Measurements from ENCODE around the gene AP4M1. TPM values are rescaled to one million over a fixed set of nuclear protein-coding genes. Genes with fewer than 3 reads are reported as not detected.
A peak's percentile ranks its signal among the peaks of the same experiment; 100 is the strongest.

Gene AP4M1
- total and polyA plus RNA-seq, 2 experiments from 2014 or later, result 16.2 to 18.7 TPM

DNA sequence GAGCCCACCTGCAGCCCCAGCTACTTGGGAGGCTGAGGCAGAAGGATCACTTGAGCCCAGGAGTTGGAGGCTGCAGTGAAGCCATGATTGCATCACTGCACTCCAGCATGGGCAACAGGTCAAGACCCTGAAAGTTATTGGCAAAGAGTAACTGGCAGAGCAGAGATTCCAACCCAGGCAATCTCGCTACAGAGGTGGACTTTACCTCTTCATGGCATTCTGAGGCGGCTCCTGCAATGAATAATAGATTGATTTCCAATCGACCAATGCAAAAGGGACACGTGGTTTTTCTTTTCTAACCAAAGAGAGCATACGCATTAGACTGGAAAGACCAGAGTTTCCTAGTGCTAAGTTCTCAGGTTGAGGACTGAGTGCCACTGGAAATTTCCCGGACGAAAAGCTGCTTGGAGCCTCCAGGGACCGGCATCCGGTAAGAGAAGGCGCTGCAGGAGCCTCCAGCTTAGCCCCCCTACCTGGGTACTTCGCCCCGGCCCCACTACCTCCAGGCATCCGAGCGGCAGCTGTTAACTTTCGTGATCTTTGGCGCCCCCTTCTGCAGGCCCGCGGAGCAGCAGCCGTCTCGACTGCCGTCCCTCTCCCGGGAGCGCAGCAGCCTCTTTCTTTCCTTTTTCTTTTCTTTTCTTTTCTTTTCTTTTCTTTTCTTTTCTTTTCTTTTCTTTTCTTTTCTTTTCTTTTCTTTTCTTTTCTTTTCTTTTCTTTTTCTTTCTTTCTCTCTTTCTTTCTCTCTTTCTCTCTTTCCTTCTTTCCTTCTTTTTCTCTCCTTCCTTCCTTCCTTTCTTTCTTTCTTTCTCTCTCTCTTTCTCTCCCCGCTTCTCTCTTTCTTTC, 29.4 kb downstream of the AP4M1 start:
- 9 to 12% methylated on average over 24 of the region's 24 CpGs for WGBS, 2 experiments (ENCODE audit: low coverage in 1 of 2, low lambda C conversion rate in 2 of 2, missing lambda C conversion rate in 2 of 2)
- Histone ChIP-seq H3K4me2 (ENCODE audit: unreplicated experiment) (peak overlapping the region; percentile 78), H3K9me3 (ENCODE audit: low read depth) (no peaks in the 10 kb centered on the region), H3F3A (ENCODE audit: insufficient read depth) (peaks cover 4% of the 10 kb centered on the region; the same call in 1 of the 2 replicates), H3K9ac (peak overlapping the region; percentile 51), H4K20me1 (ENCODE audit: insufficient read depth) (no peaks in the 10 kb centered on the region), H3K27me3 (replicated peaks; ENCODE audit: insufficient read depth) (no peaks in the 10 kb centered on the region), H3K4me1 (ENCODE audit: insufficient read depth) (peaks cover 3% of the 10 kb centered on the region; the same call in 1 of the 2 replicates), H3K36me3 (ENCODE audit: low read depth) (no peaks in the 10 kb centered on the region), H2AFZ (peak overlapping the region; percentile 86), H3K27ac (no peak overlapping the region), H3K9me2 (ENCODE audit: insufficient read depth) (no peaks in the 10 kb centered on the region), H3K4me3 (peak overlapping the region; percentile 64), H3K79me2 (ENCODE audit: insufficient read depth) (0 out of 2 replicates have a peak, but pooled peaks cover under 1% of the 10 kb centered on the region)
- TF ChIP-seq EZH2 (IDR thresholded peaks at IDR 0.05; ENCODE audit: insufficient read depth, poor library complexity, severe bottlenecking) (no peak), EZH2phosphoT487 (IDR thresholded peaks at IDR 0.05; ENCODE audit: insufficient read depth, low read depth) (no peak)
- DNase-seq, result peak; percentile 76
- in situ Hi-C loops (cut with MboI), result no loop called here

DNA sequence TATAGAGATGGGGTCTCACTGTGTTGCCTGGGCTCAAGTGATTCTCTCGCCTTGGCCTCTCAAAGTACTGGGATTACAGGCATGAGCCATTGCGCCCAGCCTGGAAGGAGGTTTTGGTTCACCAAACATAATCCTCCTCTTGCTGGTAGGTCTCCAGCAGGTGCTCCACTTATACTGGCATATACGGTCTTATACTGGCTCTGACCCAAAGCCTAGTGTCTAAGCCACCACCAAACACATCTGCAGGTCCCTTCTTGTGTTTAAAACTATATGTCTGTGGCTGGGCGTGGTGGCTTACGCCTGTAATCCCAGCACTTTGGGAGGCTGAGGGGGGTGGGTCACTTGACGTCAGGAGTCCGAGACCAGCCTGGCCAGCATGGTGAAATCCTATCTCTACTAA, 30.7 kb downstream of the AP4M1 start:
- Histone ChIP-seq H3K9me3 (ENCODE audit: low read depth) (no peaks in the 10 kb centered on the region), H3K9ac (no peak overlapping the region), H3K4me2 (ENCODE audit: unreplicated experiment) (no peak overlapping the region), H3K4me3 (no peak overlapping the region), H4K20me1 (ENCODE audit: insufficient read depth) (no peaks in the 10 kb centered on the region), H3K4me1 (ENCODE audit: insufficient read depth) (peaks cover 3% of the 10 kb centered on the region; the same call in 1 of the 2 replicates), H3K27ac (no peak overlapping the region), H3K36me3 (ENCODE audit: low read depth) (no peaks in the 10 kb centered on the region), H3K79me2 (ENCODE audit: insufficient read depth) (no peaks in the 10 kb centered on the region), H3K9me2 (ENCODE audit: insufficient read depth) (no peaks in the 10 kb centered on the region), H3K27me3 (replicated peaks; ENCODE audit: insufficient read depth) (no peaks in the 10 kb centered on the region), H3F3A (ENCODE audit: insufficient read depth) (no peaks in the 10 kb centered on the region), H2AFZ (no peak overlapping the region)
- no peak for DNase-seq
- in situ Hi-C loops (cut with MboI), result no loop called here
- no peak for TF ChIP-seq EZH2 (IDR thresholded peaks at IDR 0.05; ENCODE audit: insufficient read depth, poor library complexity, severe bottlenecking)
- no peak for TF ChIP-seq EZH2phosphoT487 (IDR thresholded peaks at IDR 0.05; ENCODE audit: insufficient read depth, low read depth)
- WGBS, 2 experiments (ENCODE audit: low coverage in 1 of 2, low lambda C conversion rate in 2 of 2, missing lambda C conversion rate in 2 of 2), result 33 to 34% methylated on average over 7 of the region's 7 CpGs

DNA sequence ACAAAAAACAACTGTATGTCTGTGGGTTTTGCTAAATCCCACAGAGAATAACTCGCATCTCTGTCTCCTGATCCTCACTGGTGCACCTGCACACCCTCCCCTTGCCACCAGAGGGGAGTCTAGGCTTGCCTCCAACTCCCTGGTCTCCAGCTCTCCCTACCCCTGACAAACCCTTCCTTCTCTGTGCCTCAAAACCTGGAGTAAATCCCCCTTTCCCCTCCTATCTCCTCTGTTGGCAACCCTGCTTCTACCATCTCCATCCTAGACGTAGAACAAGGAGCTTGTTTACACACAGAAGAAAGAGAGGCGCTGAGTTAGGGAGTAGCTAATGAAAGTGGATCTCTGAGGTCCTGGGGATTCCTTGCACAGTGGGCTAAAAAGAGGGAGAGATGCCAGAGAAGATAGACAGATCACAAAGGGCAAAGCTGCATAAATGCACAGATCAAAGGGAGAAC, 31.3 kb downstream of the AP4M1 start:
- Histone ChIP-seq H3K4me3 (no peak overlapping the region), H3K9me3 (ENCODE audit: low read depth) (no peaks in the 10 kb centered on the region), H3K27me3 (replicated peaks; ENCODE audit: insufficient read depth) (no peaks in the 10 kb centered on the region), H3K9ac (no peak overlapping the region), H3F3A (ENCODE audit: insufficient read depth) (no peaks in the 10 kb centered on the region), H3K27ac (no peak overlapping the region), H3K4me2 (ENCODE audit: unreplicated experiment) (no peak overlapping the region), H3K9me2 (ENCODE audit: insufficient read depth) (no peaks in the 10 kb centered on the region), H4K20me1 (ENCODE audit: insufficient read depth) (no peaks in the 10 kb centered on the region), H3K79me2 (ENCODE audit: insufficient read depth) (no peaks in the 10 kb centered on the region), H3K36me3 (ENCODE audit: low read depth) (no peaks in the 10 kb centered on the region), H2AFZ (peak overlapping the region; percentile 65; the same call in 1 of the 2 replicates), H3K4me1 (ENCODE audit: insufficient read depth) (peaks cover 3% of the 10 kb centered on the region; the same call in 1 of the 2 replicates)
- in situ Hi-C loops (cut with MboI), result no loop called here
- TF ChIP-seq EZH2phosphoT487 (IDR thresholded peaks at IDR 0.05; ENCODE audit: insufficient read depth, low read depth) (no peak), EZH2 (IDR thresholded peaks at IDR 0.05; ENCODE audit: insufficient read depth, poor library complexity, severe bottlenecking) (no peak)
- peak; percentile 74 for DNase-seq
- WGBS, 2 experiments (ENCODE audit: low coverage in 1 of 2, low lambda C conversion rate in 2 of 2, missing lambda C conversion rate in 2 of 2), result 2 to 3% methylated on average over 3 of the region's 3 CpGs

DNA sequence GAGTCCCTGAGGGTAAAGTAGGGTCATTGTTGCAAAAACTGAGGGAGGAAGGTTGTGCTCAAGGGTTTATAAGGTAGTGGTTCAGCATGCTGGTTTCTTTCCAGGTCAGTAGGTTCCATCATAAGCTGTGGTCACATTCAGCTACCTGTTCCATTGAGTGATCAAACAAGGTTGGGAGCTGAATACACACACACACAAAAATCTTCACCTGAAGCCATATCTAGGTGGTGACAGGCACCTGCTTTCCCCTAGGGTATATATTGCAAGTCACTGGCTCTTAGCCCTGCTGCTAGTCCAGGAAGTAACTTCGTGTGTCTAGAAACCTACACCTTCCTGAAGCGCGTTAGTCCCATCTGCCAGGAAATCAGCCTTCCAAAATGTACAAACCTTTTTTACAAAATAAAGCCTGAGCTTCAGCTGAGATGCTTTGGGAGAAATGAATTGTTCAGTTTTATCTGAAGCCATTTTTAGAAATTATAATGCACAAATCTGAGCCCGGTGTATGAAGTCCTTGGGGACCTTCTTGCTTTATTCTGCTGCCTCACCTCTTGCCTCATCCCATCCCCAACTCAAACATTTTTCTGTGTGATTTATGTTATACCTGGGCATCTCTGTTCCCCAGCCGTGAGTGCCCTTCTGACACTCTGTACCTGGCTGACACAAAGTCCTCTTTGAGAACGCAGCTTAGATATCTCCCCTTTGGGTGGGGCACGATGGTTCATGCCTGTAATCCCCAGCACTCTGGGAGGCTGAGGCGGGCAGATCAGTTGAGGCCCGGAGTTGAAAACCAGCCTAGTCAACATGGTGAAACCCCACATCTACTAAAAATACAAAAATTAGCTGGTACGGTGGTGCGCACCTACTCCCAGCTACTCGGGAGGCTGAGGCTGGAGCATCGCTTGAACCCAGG, 36.7 kb downstream of the AP4M1 start:
- no peaks in the 10 kb centered on the region for H3K36me3 ChIP-seq (ENCODE audit: low read depth)
- H3K79me2 ChIP-seq (ENCODE audit: insufficient read depth), result no peaks in the 10 kb centered on the region
- no peaks in the 10 kb centered on the region for H3K9me3 ChIP-seq (ENCODE audit: low read depth)
- H3F3A ChIP-seq (ENCODE audit: insufficient read depth), result no peaks in the 10 kb centered on the region
- H3K9me2 ChIP-seq (ENCODE audit: insufficient read depth), result no peaks in the 10 kb centered on the region
- in situ Hi-C loops (cut with MboI), result no loop called here
- no peak overlapping the region for H3K27ac ChIP-seq
- no peak for DNase-seq
- TF ChIP-seq EZH2phosphoT487 (IDR thresholded peaks at IDR 0.05; ENCODE audit: insufficient read depth, low read depth) (no peak), EZH2 (IDR thresholded peaks at IDR 0.05; ENCODE audit: insufficient read depth, poor library complexity, severe bottlenecking) (no peak)
- no peak overlapping the region for H2AFZ ChIP-seq
- no peak overlapping the region for H3K4me2 ChIP-seq (ENCODE audit: unreplicated experiment)
- no peaks in the 10 kb centered on the region for H3K27me3 ChIP-seq (replicated peaks; ENCODE audit: insufficient read depth)
- H3K9ac ChIP-seq, result no peak overlapping the region
- no peaks in the 10 kb centered on the region for H3K4me1 ChIP-seq (ENCODE audit: insufficient read depth)
- no peaks in the 10 kb centered on the region for H4K20me1 ChIP-seq (ENCODE audit: insufficient read depth)
- WGBS, 2 experiments (ENCODE audit: low coverage in 1 of 2, low lambda C conversion rate in 2 of 2, missing lambda C conversion rate in 2 of 2), result 69% methylated on average over 13 of the region's 13 CpGs
- no peak overlapping the region for H3K4me3 ChIP-seq
